Measurements from ENCODE around the gene LRRN4CL.

Gene LRRN4CL

GRCh38 chr11:62665599-62666258 is 23.6 kb downstream of the LRRN4CL start:
- H3K4me3 ChIP-seq (ENCODE audit: control insufficient read depth in 1 of 7, extremely low read depth in 1 of 7, insufficient read depth in 4 of 7, low read depth in 2 of 7, low read length in 6 of 7) = peak overlapping the region; percentile 79 to 99 (median 94)
- ChIA-PET CTCF (interaction anchor here (1.0 to 9.4 kb wide), 9 partner anchors 10 to 72 kb away, joined by 3 to 33 read pairs (median 6); partner anchors contain the start of genes GANAB and UBXN1), POLR2A (interaction anchor here (0.6 to 2.3 kb wide), 18 partner anchors 9 to 190 kb away, joined by 3 to 33 read pairs (median 6); partner anchors contain the start of genes B3GAT3, EML3, GANAB and INTS5)
- no peaks in the 10 kb centered on the region for H3K9me3 ChIP-seq (ENCODE audit: control extremely low read depth in 1 of 5, control insufficient read depth in 4 of 5, insufficient read depth in 2 of 5, low read depth in 1 of 5, low read length in 4 of 5)
- no peaks in the 10 kb centered on the region for H3K27me3 ChIP-seq (replicated peaks in 2 of 5; ENCODE audit: control insufficient read depth in 4 of 5, insufficient read depth in 5 of 5, low read length in 4 of 5)
- 13% methylated on average over 39 of the region's 39 CpGs for WGBS (ENCODE audit: insufficient coverage)
- DNase-seq = peak; percentile 60 to 84 (median 78)
- peak overlapping the region; percentile 66 to 87 for H3K27ac ChIP-seq (ENCODE audit: insufficient read depth in 1 of 2, low read depth in 1 of 2, low read length in 2 of 2, poor library complexity in 1 of 2, severe bottlenecking in 2 of 2)
- peaks cover 0 to 42% (median 17%) of the 10 kb centered on the region in 4 experiments for H3K36me3 ChIP-seq (ENCODE audit: control insufficient read depth in 4 of 4, insufficient read depth in 4 of 4, low read length in 3 of 4)
- H3K4me1 ChIP-seq (ENCODE audit: control extremely low read depth in 1 of 4, control insufficient read depth in 4 of 4, insufficient read depth in 4 of 4, low read length in 3 of 4) = peaks cover 4 to 44% (median 32%) of the 10 kb centered on the region in 4 experiments

DNA sequence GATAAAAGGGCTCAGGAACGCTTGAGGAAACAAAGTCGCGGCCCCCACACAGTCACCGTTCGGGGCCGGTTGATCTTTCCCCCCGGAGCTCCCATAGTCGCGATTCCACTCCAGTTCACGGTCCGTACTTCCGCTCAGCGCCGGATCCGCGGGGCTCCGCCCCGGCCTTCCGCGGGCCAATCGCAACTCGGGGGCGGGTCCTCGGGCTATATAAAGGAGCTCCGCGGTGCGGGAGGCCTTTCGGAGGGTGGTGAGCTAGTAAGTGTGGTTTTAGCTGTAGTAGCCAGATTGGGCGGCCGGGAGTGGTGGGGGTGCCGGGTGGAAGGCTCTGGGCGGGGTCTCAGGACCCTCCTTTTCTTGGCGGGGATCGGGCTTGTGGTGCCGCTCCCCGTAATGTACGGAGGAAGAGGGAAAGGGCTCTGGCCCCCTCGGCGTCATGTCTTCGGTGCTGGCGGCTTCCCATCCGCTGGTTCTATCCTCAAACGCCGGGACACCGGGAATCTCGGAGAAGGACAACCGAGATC is 24.2 kb downstream of the LRRN4CL start, which contains the start of the genes C11orf98 and CSKMT:
Gene C11orf98, minus strand, starts transcription at position 136 of the 524 bp plus-strand sequence. Its CDS starts 41 bp downstream, at position 95.
Gene CSKMT, plus strand, starts transcription at position 238 of the 524 bp plus-strand sequence. CDS start 568 bp downstream, outside the sequence.
- Histone ChIP-seq H3K4me1 (ENCODE audit: control extremely low read depth in 1 of 4, control insufficient read depth in 4 of 4, insufficient read depth in 4 of 4, low read length in 3 of 4) (peaks cover 4 to 38% (median 28%) of the 10 kb centered on the region in 4 experiments), H3K27ac (ENCODE audit: insufficient read depth in 1 of 2, low read depth in 1 of 2, low read length in 2 of 2, poor library complexity in 1 of 2, severe bottlenecking in 2 of 2) (peak within 1 kb of the TSS; percentile 66 to 87), H3K4me3 (ENCODE audit: control insufficient read depth in 1 of 7, extremely low read depth in 1 of 7, insufficient read depth in 4 of 7, low read depth in 2 of 7, low read length in 6 of 7) (peak within 1 kb of the TSS; percentile 79 to 99 (median 94)), H3K36me3 (ENCODE audit: control insufficient read depth in 4 of 4, insufficient read depth in 4 of 4, low read length in 3 of 4) (peaks cover 0 to 44% (median 18%) of the 10 kb centered on the region in 4 experiments), H3K27me3 (replicated peaks in 2 of 5; ENCODE audit: control insufficient read depth in 4 of 5, insufficient read depth in 5 of 5, low read length in 4 of 5) (no peaks in the 10 kb centered on the region), H3K9me3 (ENCODE audit: control extremely low read depth in 1 of 5, control insufficient read depth in 4 of 5, insufficient read depth in 2 of 5, low read depth in 1 of 5, low read length in 4 of 5) (no peaks in the 10 kb centered on the region)
- WGBS (ENCODE audit: insufficient coverage) = 0% methylated on average over 41 of the region's 47 CpGs
- peak; percentile 94 to 97 (median 97) for DNase-seq
- ChIA-PET CTCF (interaction anchor here (1.0 to 9.4 kb wide), 11 partner anchors 9 to 74 kb away, joined by 3 to 33 read pairs (median 6); partner anchors contain the start of genes GANAB, INTS5, TUT1 and UBXN1), POLR2A (interaction anchor here (0.6 to 2.3 kb wide), 19 partner anchors 8 to 191 kb away, joined by 3 to 33 read pairs (median 5); partner anchors contain the start of genes B3GAT3, EML3, GANAB and INTS5)

DNA sequence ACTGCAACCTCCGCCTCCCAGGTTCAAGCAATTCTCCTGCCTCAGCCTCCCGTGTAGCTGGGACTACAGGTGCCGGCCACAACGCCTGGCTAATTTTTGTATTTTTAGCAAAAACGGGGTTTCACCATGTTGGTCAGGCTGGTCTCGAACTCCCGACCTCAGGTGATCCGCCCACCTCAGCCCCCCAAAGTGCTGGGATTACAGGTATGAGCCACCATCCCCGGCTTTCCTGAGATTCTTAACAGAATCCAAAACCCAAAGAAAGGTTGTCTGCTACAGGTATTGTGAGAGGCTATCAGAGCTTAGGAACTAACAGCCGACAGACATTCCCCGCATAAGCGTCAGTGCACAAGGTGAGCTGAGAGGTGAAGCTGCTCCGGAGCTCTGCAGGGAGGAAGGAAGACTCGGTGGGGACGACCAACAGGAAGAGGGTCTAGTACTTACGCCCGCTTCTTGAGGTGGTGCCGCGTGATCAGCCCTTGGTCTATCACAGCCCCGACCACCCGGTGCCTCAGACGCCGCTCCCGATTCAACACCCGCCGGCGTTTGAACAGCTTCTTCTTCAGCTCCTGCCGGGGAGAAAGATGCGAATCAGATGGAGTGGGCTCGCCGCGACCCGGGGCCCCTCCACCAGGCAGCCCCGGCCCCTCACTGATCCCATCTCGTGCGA is 24.8 kb downstream of the LRRN4CL start:
- Histone ChIP-seq H3K27me3 (replicated peaks in 2 of 5; ENCODE audit: control insufficient read depth in 4 of 5, insufficient read depth in 5 of 5, low read length in 4 of 5) (no peaks in the 10 kb centered on the region), H3K4me3 (ENCODE audit: control insufficient read depth in 1 of 7, extremely low read depth in 1 of 7, insufficient read depth in 4 of 7, low read depth in 2 of 7, low read length in 6 of 7) (peak overlapping the region; percentile 79 to 99 (median 94)), H3K9me3 (ENCODE audit: control extremely low read depth in 1 of 5, control insufficient read depth in 4 of 5, insufficient read depth in 2 of 5, low read depth in 1 of 5, low read length in 4 of 5) (no peaks in the 10 kb centered on the region), H3K36me3 (ENCODE audit: control insufficient read depth in 4 of 4, insufficient read depth in 4 of 4, low read length in 3 of 4) (peaks cover 0 to 38% (median 18%) of the 10 kb centered on the region in 4 experiments), H3K4me1 (ENCODE audit: control extremely low read depth in 1 of 4, control insufficient read depth in 4 of 4, insufficient read depth in 4 of 4, low read length in 3 of 4) (peaks cover 4 to 37% (median 26%) of the 10 kb centered on the region in 4 experiments), H3K27ac (ENCODE audit: insufficient read depth in 1 of 2, low read depth in 1 of 2, low read length in 2 of 2, poor library complexity in 1 of 2, severe bottlenecking in 2 of 2) (peak overlapping the region; percentile 66 to 87)
- 2% methylated on average over 30 of the region's 36 CpGs for WGBS (ENCODE audit: insufficient coverage)
- ChIA-PET CTCF (interaction anchor here (1.0 to 9.4 kb wide), 12 partner anchors 9 to 73 kb away, joined by 3 to 33 read pairs (median 6); partner anchors contain the start of genes GANAB, INTS5, TUT1 and UBXN1), POLR2A (interaction anchor here (0.6 to 2.3 kb wide), 16 partner anchors 9 to 177 kb away, joined by 3 to 33 read pairs (median 6); partner anchors contain the start of genes B3GAT3, EML3, GANAB and INTS5)
- peak in 2 of 3 donors; percentile 72 to 78 for DNase-seq

DNA sequence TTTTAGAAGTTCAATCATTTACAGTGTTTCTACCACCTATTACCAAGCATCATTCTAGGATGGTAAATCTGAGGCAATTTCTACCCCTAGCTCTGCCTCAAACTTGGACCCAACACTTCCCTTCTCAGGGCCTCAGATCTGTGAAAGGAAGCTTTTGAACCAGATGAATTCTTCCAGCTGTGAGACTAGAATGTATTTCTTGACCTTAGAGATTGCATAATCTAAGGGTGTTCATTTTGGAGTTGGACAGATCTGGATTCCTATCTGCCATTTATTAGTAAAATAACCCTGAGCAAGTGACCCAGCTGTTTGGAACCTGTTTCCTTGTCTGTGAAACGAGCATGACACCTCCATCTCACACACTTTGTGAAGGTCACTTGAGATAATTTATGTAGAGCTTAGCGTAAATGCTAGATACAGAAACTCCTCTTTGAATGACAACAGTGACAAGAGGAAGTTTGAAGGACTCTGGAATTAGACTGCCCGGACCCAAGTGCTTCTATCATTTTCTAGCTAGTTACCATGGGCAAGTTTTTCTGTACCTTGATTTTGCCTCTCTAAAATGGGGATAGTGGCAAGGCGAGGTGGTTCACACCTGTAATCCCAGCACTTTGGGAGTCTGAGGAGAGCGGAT is 32.4 kb downstream of the LRRN4CL start:
- H3K27ac ChIP-seq (ENCODE audit: insufficient read depth in 1 of 2, low read depth in 1 of 2, low read length in 2 of 2, poor library complexity in 1 of 2, severe bottlenecking in 2 of 2) = no peak overlapping the region
- H3K27me3 ChIP-seq (replicated peaks in 2 of 5; ENCODE audit: control insufficient read depth in 4 of 5, insufficient read depth in 5 of 5, low read length in 4 of 5) = no peaks in the 10 kb centered on the region
- 63% methylated on average over 4 of the region's 5 CpGs for WGBS (ENCODE audit: insufficient coverage)
- no peak for DNase-seq
- H3K4me1 ChIP-seq (ENCODE audit: control extremely low read depth in 1 of 4, control insufficient read depth in 4 of 4, insufficient read depth in 4 of 4, low read length in 3 of 4) = peaks cover 0 to 14% (median 10%) of the 10 kb centered on the region in 4 experiments
- ChIA-PET POLR2A (interaction anchor here (0.6 to 1.1 kb wide), 3 partner anchors 9 to 1619 kb away, joined by 3 to 4 read pairs (median 3); partner anchors contain the start of gene CSKMT), CTCF (interaction anchor here (1.4 to 4.6 kb wide), 5 partner anchors 9 to 65 kb away, joined by 4 to 33 read pairs (median 9); partner anchors contain the start of genes C11orf98, CSKMT, GANAB and TUT1)
- H3K9me3 ChIP-seq (ENCODE audit: control extremely low read depth in 1 of 5, control insufficient read depth in 4 of 5, insufficient read depth in 2 of 5, low read depth in 1 of 5, low read length in 4 of 5) = no peaks in the 10 kb centered on the region
- no peak overlapping the region for H3K4me3 ChIP-seq (ENCODE audit: control insufficient read depth in 1 of 7, extremely low read depth in 1 of 7, insufficient read depth in 4 of 7, low read depth in 2 of 7, low read length in 6 of 7)
- peaks cover 0 to 4% (median 2%) of the 10 kb centered on the region in 4 experiments for H3K36me3 ChIP-seq (ENCODE audit: control insufficient read depth in 4 of 4, insufficient read depth in 4 of 4, low read length in 3 of 4)

DNA sequence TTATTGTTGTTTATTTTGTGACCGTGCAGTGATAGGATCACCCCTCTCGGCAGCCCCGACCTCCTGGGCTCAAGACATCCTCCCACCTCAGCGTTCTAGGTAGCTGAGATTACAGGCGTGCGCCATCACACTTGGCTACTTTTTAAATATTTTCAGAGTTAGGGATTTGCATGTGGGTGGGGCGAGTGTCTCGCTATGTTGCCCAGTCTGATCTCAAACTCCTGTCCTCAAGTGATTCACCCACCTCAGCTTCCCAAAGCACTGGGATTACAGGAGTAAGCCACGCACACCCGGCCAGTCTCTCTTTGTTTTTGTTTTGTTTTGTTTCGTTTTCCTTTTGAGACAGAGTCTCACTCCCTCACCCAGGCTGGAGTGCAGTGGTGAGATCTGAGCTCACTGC is 35.0 kb downstream of the LRRN4CL start:
- ChIA-PET POLR2A (interaction anchor here (1.1 to 2.1 kb wide), 2 partner anchors 11 to 17 kb away, joined by 3 to 13 read pairs; partner anchors contain the start of genes C11orf98 and CSKMT), CTCF (interaction anchor here (1.5 to 4.6 kb wide), 4 partner anchors 7 to 37 kb away, joined by 4 to 33 read pairs (median 8); partner anchors contain the start of genes C11orf98, CSKMT and GANAB)
- Histone ChIP-seq H3K4me1 (ENCODE audit: control extremely low read depth in 1 of 4, control insufficient read depth in 4 of 4, insufficient read depth in 4 of 4, low read length in 3 of 4) (peaks cover 0 to 19% (median 13%) of the 10 kb centered on the region in 4 experiments), H3K27ac (ENCODE audit: insufficient read depth in 1 of 2, low read depth in 1 of 2, low read length in 2 of 2, poor library complexity in 1 of 2, severe bottlenecking in 2 of 2) (no peak overlapping the region), H3K36me3 (ENCODE audit: control insufficient read depth in 4 of 4, insufficient read depth in 4 of 4, low read length in 3 of 4) (peaks cover 2 to 9% (median 5%) of the 10 kb centered on the region in 4 experiments), H3K27me3 (replicated peaks in 2 of 5; ENCODE audit: control insufficient read depth in 4 of 5, insufficient read depth in 5 of 5, low read length in 4 of 5) (no peaks in the 10 kb centered on the region), H3K9me3 (ENCODE audit: control extremely low read depth in 1 of 5, control insufficient read depth in 4 of 5, insufficient read depth in 2 of 5, low read depth in 1 of 5, low read length in 4 of 5) (no peaks in the 10 kb centered on the region), H3K4me3 (ENCODE audit: control insufficient read depth in 1 of 7, extremely low read depth in 1 of 7, insufficient read depth in 4 of 7, low read depth in 2 of 7, low read length in 6 of 7) (no peak overlapping the region)
- DNase-seq = no peak
- 97% methylated on average over 10 of the region's 11 CpGs for WGBS (ENCODE audit: insufficient coverage)
